ENCODE data around the gene RHPN2. TPM values are rescaled to one million over a fixed set of nuclear protein-coding genes. Genes with fewer than 3 reads are reported as not detected.
"Not testable (repeated sequence)": the region's sequence is repeated elsewhere in the genome, so short reads cannot be mapped to it uniquely, and the experiment has no call there.

RHPN2 gene
- total RNA-seq, 2 donors from 2014 or later, result 0.56 to 1.5 TPM

GRCh38 chr19:32995966-32996365 lies 68.7 kb downstream of the RHPN2 start:
- DNase-seq (ENCODE audit: low spot score); intact Hi-C loops (cut with DNase I): not testable (repeated sequence)

- intact Hi-C loops (cut with DNase I), result no loop called here
- DNase-seq (ENCODE audit: low spot score), result no peak
Measured at GRCh38 chr19:32988724-32989123, 76.0 kb downstream of the RHPN2 start.

- intact Hi-C loops (cut with DNase I); DNase-seq (ENCODE audit: low spot score): not testable (repeated sequence)
Measured at GRCh38 chr19:32988254-32988653, 76.4 kb downstream of the RHPN2 start.

GRCh38 chr19:32982488-32982887 lies 82.2 kb downstream of the RHPN2 start:
- intact Hi-C loops (cut with DNase I); DNase-seq (ENCODE audit: low spot score): not testable (repeated sequence)

GRCh38 chr19:32979807-32980206 lies 84.9 kb downstream of the RHPN2 start:
- DNase-seq (ENCODE audit: low spot score); intact Hi-C loops (cut with DNase I): not testable (repeated sequence)

- intact Hi-C loops (cut with DNase I); DNase-seq (ENCODE audit: low spot score): not testable (repeated sequence)
Measured at GRCh38 chr19:32977813-32978212, 86.9 kb downstream of the RHPN2 start.

- intact Hi-C loops (cut with DNase I), result no loop called here
Measured at GRCh38 chr19:32977280-32977679, 87.4 kb downstream of the RHPN2 start.

GRCh38 chr19:32976223-32976805 lies 88.4 kb downstream of the RHPN2 start:
- intact Hi-C loops (cut with DNase I), result no loop called here
- peak; percentile 90 for DNase-seq (ENCODE audit: low spot score)

More at GRCh38 chr19:32977280-32977679, 87.4 kb downstream of the RHPN2 start:
- no peak for DNase-seq (ENCODE audit: low spot score)

GRCh38 chr19:32971715-32972540 lies 92.8 kb downstream of the RHPN2 start, which contains the start of the genes CEP89 and FAAP24:
CEP89 (minus strand) TSS chr19:32971958; CDS start chr19:32971874, 84 bp downstream.
FAAP24 (plus strand) TSS chr19:32972242; CDS start chr19:32973197, 955 bp downstream.
- peak; percentile 99 for DNase-seq (ENCODE audit: low spot score)
- intact Hi-C loops (cut with DNase I), result no loop called here

GRCh38 chr19:32971012-32971595 lies 93.6 kb downstream of the RHPN2 start:
- intact Hi-C loops (cut with DNase I), result no loop called here
- DNase-seq (ENCODE audit: low spot score), result no peak

- DNase-seq (ENCODE audit: low spot score), result no peak
- intact Hi-C loops (cut with DNase I), result no loop called here
Measured at GRCh38 chr19:32969549-32969948, 95.1 kb downstream of the RHPN2 start.

- no peak for DNase-seq (ENCODE audit: low spot score)
- intact Hi-C loops (cut with DNase I), result no loop called here
Measured at GRCh38 chr19:32966750-32967149, 97.9 kb downstream of the RHPN2 start.

- DNase-seq (ENCODE audit: low spot score), result no peak
- intact Hi-C loops (cut with DNase I), result no loop called here
Measured at GRCh38 chr19:32945260-32945659, 119.4 kb downstream of the RHPN2 start.

GRCh38 chr19:32941273-32941672 lies 123.4 kb downstream of the RHPN2 start:
- intact Hi-C loops (cut with DNase I); DNase-seq (ENCODE audit: low spot score): not testable (repeated sequence)

GRCh38 chr19:32936065-32936464 lies 128.6 kb downstream of the RHPN2 start:
- no peak for DNase-seq (ENCODE audit: low spot score)
- intact Hi-C loops (cut with DNase I), result no loop called here

- intact Hi-C loops (cut with DNase I), result no loop called here
- no peak for DNase-seq (ENCODE audit: low spot score)
Measured at GRCh38 chr19:32935629-32936028, 129.1 kb downstream of the RHPN2 start.

GRCh38 chr19:32933571-32933970 lies 131.1 kb downstream of the RHPN2 start:
- intact Hi-C loops (cut with DNase I), result no loop called here

GRCh38 chr19:32930567-32930966 lies 134.1 kb downstream of the RHPN2 start:
- intact Hi-C loops (cut with DNase I), result no loop called here
- no peak for DNase-seq (ENCODE audit: low spot score)

More at GRCh38 chr19:32933571-32933970, 131.1 kb downstream of the RHPN2 start:
- no peak for DNase-seq (ENCODE audit: low spot score)

- intact Hi-C loops (cut with DNase I), result no loop called here
- DNase-seq (ENCODE audit: low spot score), result no peak
Measured at GRCh38 chr19:32928806-32929205, 135.9 kb downstream of the RHPN2 start.

Measured in posterior vena cava (tissue), 2 donors.